Spleen (tissue), 11 donors: ENCODE measurements around the gene NBPF20. TPM values are rescaled to one million over a fixed set of nuclear protein-coding genes. Genes with fewer than 3 reads are reported as not detected.
"Not testable (repeated sequence)": the region's sequence is repeated elsewhere in the genome, so short reads cannot be mapped to it uniquely, and the experiment has no call there.

Source experiments
- DNase-seq: peaks from one replicate; pipeline ENCODE4 v3.0.0-alpha.2; 2020
- H3K27ac ChIP-seq, 8 donors: fragments of 200-600 bp; sonication (generic) in 7 of 8; 1 replicate in 4 of 8; 2 replicates in 4 of 8; pipeline versions ENCODE4 v1.5.0 to v1.8.0; 2016 to 2021; ENCODE audit warnings: inconsistent platforms in 4 of 8, mild to moderate bottlenecking in 4 of 8, moderate library complexity in 1 of 8
- H3K27me3 ChIP-seq, 7 donors: fragments of 200-600 bp; sonication (generic) in 6 of 7; replicated peaks in 1 of 7; 1 replicate in 4 of 7; 2 replicates in 3 of 7; pipeline versions ENCODE4 v1.5.0 to v1.8.0; 2016 to 2021; ENCODE audit warnings: inconsistent platforms in 3 of 7, mild to moderate bottlenecking in 1 of 7
- H3K36me3 ChIP-seq, 6 donors: fragments of 200-600 bp; sonication (generic) in 5 of 6; 1 replicate in 4 of 6; 2 replicates in 2 of 6; pipeline versions ENCODE4 v1.5.0 to v1.8.0; 2016 to 2021; ENCODE audit warnings: inconsistent platforms in 2 of 6
- H3K4me1 ChIP-seq, 6 donors: fragments of 200-600 bp; sonication (generic) in 5 of 6; 1 replicate in 3 of 6; 2 replicates in 3 of 6; pipeline versions ENCODE4 v1.5.0 to v1.8.0; 2016 to 2021; ENCODE audit warnings: inconsistent platforms in 3 of 6
- H3K4me3 ChIP-seq, 8 donors: fragments of 200-600 bp; sonication (generic) in 7 of 8; 1 replicate in 4 of 8; 2 replicates in 4 of 8; pipeline versions ENCODE4 v1.5.0 to v1.8.0; 2016 to 2021; ENCODE audit warnings: inconsistent platforms in 4 of 8, mild to moderate bottlenecking in 4 of 8, moderate library complexity in 2 of 8
- H3K9me3 ChIP-seq, 8 donors: fragments of 200-600 bp; sonication (generic) in 7 of 8; 1 replicate in 4 of 8; 2 replicates in 4 of 8; pipeline versions ENCODE4 v1.5.0 to v1.8.0; 2016 to 2021; ENCODE audit warnings: inconsistent platforms in 4 of 8
- WGBS, 5 donors: extraction: QIAGEN DNeasy Blood & Tissue Kit in 3 of 5; methylation state at CpG; one replicate each; pipeline versions ENCODE4 v1.1.5 to v1.1.7; 2013 to 2018; 5-methylcytosine and 5-hydroxymethylcytosine counted together
- intact Hi-C: fragments of 100-400 bp; cut with DNase I; formaldehyde crosslinking; loops from one replicate; pipeline ENCODE4 v1.15.0; 2023; ENCODE audit warnings: low total_unique reads
- polyA plus RNA-seq, 3 donors: library from polyadenylated mRNA; stranded (reverse); fragments of 200-250 nt; gene quantifications; one replicate each; pipeline ENCODE4 v1.2.1, GENCODE V29; 2013
- small RNA-seq, 4 donors: library from RNA; depleted of rRNA; stranded (forward); fragments of <200 nt; gene quantifications; one replicate each; pipeline ENCODE3, GENCODE V24; 2016
- total RNA-seq, 7 donors: library from RNA; depleted of rRNA in 3 of 7; stranded (reverse); fragments of >200 nt in 3 of 7; fragmentation: NEBNext Ultra II Directional in 4 of 7; extraction: Animal tissue kit (Norgen Biotek cat#: 25700) in 4 of 7; gene quantifications; one replicate each; pipeline versions ENCODE4 v1.1.0 to v1.2.1, GENCODE V29; 2016 to 2021
- donor health status: healthy with polysubstance abuse.
- donor health status: DM: no; HTN: no; CAD: no; lungs with moderate emphysema.
- donor health status: DM: no; HTN: no; CAD: no.
- donor health status: Bipolar disorder and iron deficiency.
- donor health status: healthy.
- donor health status: DM: no; HTN: no; CAD: no.
- donor health status: DM: yes; HTN: yes; CAD: no.

The NBPF20 gene
- total and polyA plus RNA-seq, 10 donors = 0.48 to 5.2 (median 3.5) TPM

DNA sequence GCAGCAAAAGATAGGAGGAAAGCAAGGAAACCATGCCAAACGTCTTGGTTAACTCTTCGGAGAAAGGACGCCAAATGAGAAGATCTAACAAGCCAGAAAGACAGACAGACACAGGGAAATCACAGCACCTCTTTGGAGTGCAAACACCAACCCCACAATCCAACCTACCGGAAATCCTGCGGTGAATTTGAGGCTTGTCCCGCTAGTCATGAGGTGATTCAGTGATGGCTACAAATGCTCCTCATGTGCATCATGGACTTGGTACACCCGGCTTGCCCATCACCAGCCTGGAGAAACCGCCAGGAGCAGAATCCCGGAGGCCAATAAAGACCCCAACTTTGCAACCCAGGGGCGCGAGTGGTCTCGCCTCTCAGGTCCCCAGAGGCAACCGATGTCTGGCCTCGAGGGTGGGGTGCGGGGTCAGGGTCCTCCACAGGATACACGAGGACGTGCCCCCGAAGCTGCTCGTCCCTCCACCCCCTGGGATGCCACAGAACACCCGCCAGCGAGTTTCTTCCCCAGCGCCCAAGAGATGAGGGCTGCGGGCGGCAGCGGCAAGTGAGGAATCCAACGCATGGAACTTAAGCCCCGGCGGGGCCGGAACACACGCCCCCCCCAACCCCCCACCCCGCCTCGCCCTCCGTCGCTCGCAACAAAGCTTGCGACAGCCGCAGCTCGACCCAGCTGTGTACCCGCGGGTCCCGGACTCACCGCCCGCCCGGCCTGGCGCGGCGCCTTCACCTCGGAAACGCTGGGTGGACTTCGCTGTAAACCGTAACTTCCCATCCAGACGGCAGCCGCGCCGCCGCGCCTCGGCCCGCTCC, 579 bp downstream of the NBPF20 start:
- H3K27me3 ChIP-seq = peaks cover 0 to 37% (median 22%) of the 10 kb centered on the region in 7 donors
- peak overlapping the region in 6 of 8 donors; percentile 57 to 80 (median 62) for H3K27ac ChIP-seq
- peaks cover 0 to 21% (median 13%) of the 10 kb centered on the region in 8 donors for H3K9me3 ChIP-seq
- intact Hi-C loops, H3K36me3 ChIP-seq: not testable (repeated sequence)
- 1 to 4% (median 2%) methylated on average over 17 to 40 of the region's 59 CpGs for WGBS, 5 donors
- peaks cover 0 to 17% (median 13%) of the 10 kb centered on the region in 6 donors for H3K4me1 ChIP-seq
- H3K4me3 ChIP-seq = peak overlapping the region; percentile 45 to 85 (median 66)
- peak; percentile 63 for DNase-seq

DNA sequence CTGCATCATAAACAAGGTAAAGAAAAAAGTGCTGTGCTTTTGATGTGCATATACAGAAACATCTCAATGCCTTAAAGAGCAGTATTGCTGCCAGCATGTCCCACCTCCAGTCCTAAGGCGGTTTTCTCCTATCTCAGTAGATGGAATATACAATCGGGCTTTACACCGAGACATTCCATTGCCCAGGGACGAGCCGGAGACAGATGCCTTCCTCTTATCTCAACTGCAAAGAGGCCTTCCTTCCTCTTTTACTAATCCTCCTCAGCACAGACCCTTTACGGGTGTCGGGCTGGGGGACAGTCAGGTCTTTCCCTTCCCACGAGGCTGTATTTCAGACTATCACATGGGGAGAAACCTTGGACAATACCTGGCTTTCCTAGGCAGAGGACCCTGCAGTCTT, 10.3 kb downstream of the NBPF20 start:
- H3K36me3 ChIP-seq, intact Hi-C loops, H3K27me3 ChIP-seq, DNase-seq, H3K27ac ChIP-seq, H3K4me1 ChIP-seq, H3K9me3 ChIP-seq, H3K4me3 ChIP-seq: not testable (repeated sequence)
- 36 to 56% (median 44%) methylated on average over 4 to 6 of the region's 8 CpGs; no CpG with 5 or more reads in 2 of the 5 donors for WGBS, 5 donors

DNA sequence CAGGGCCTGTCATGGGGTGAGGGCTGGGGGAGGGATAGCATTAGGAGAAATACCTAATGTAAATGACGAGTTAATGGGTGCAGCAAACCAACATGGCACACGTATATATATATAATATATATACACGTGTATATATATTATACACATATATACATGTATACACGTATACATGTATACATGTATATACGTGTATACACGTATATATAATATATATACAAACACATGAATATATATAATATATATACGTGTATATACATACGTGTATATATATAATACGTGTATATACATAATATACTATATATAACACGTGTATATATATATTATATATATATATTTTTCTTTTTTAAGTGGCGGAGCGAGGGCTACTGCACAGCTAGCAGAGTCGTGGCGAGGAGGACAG, 18.1 kb downstream of the NBPF20 start:
- H3K36me3 ChIP-seq, H3K4me3 ChIP-seq, DNase-seq, H3K9me3 ChIP-seq, H3K4me1 ChIP-seq, H3K27me3 ChIP-seq, intact Hi-C loops, H3K27ac ChIP-seq: not testable (repeated sequence)
- 92 to 97% (median 95%) methylated on average over 13 to 14 of the region's 14 CpGs for WGBS, 5 donors

DNA sequence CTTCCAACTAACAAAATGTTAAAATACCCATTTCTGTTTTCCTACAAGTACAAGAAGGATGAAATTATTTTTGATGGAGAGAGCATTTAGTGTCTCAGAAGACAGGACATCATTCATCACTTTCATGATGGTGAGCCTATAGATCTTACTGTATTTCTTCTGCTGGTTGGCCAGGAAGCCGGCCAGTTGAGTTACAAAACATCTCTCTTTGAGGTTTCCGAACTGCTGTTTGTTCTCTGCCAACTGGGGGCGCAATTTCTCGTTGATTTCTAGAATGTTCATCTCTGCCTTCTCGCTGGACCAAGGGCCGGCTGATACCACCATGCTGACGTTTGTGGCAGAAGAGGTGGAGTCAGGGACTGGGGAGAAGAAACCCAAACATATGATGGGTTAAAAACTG, 20.5 kb downstream of the NBPF20 start:
- not testable (repeated sequence) for DNase-seq
- WGBS, 5 donors = 35 to 76% (median 51%) methylated on average over 2 to 6 of the region's 7 CpGs

GRCh38 chr1:145400701-145401100, 24.7 kb downstream of the NBPF20 start:
- H3K27ac ChIP-seq, H3K4me1 ChIP-seq, H3K9me3 ChIP-seq, intact Hi-C loops, H3K4me3 ChIP-seq, H3K27me3 ChIP-seq, H3K36me3 ChIP-seq, DNase-seq: not testable (repeated sequence)
- WGBS, 5 donors = 92 to 95% (median 94%) methylated on average over 2 to 6 of the region's 6 CpGs

More for the DNA sequence above, 20.5 kb downstream of the NBPF20 start:
- H3K9me3 ChIP-seq, H3K27me3 ChIP-seq, H3K4me1 ChIP-seq, H3K4me3 ChIP-seq, H3K36me3 ChIP-seq, intact Hi-C loops, H3K27ac ChIP-seq: not testable (repeated sequence)

Small RNA genes lying within 50 kb of the gene (small RNA-seq; reads per million reads assigned to genes)
- gene RF00003 = 0.17 to 0.76 (median 0.40) reads per million in 4 donors

Other genes starting within 250 kb of the NBPF20 start
- gene PPIAL4D, start 183.4 kb downstream of the NBPF20 start, total RNA-seq = not detected
- gene PPIAL4D, start 183.4 kb downstream of the NBPF20 start, polyA plus RNA-seq = not detected
- 10 to 100 TPM; 20.7 to 49.8 (median 27.1) TPM for gene GPR89A, start 182.4 kb upstream of the NBPF20 start, total RNA-seq
- 10 to 100 TPM in 1 of 3 donors, 1 to 10 TPM in 2; 8.7 to 10.5 (median 10.0) TPM for gene GPR89A, start 182.4 kb upstream of the NBPF20 start, polyA plus RNA-seq